Smooth muscle cell (in vitro differentiated cells): Measurements from ENCODE around the gene IQCH. TPM values are rescaled to one million over a fixed set of nuclear protein-coding genes. Genes with fewer than 3 reads are reported as not detected.
"Not testable (repeated sequence)": the region's sequence is repeated elsewhere in the genome, so short reads cannot be mapped to it uniquely, and the experiment has no call there.

Source experiments
- DNase-seq: peaks from one replicate; lab custom pipeline; 2025; ENCODE audit not compliant: unreplicated experiment; lab: John Stamatoyannopoulos, UW
- H2AFZ ChIP-seq: fragments of 200-600 bp; sonication (generic); 2 replicates; pipeline ENCODE4 v1.6.0; 2016; ENCODE audit warnings: antibody characterized with exemption, low read depth, mild to moderate bottlenecking
- H3F3A ChIP-seq: fragments of 200-600 bp; sonication (generic); 2 replicates; pipeline ENCODE4 v1.6.0; 2017; ENCODE audit warnings: antibody characterized with exemption, low read depth
- H3K27ac ChIP-seq: fragments of 200-600 bp; sonication (generic); 2 replicates; pipeline ENCODE4 v1.5.1; 2016; ENCODE audit warnings: low read depth, mild to moderate bottlenecking
- H3K27me3 ChIP-seq: fragments of 200-600 bp; sonication (generic); 2 replicates; pipeline ENCODE4 v1.6.1; 2016; ENCODE audit warnings: low read depth, mild to moderate bottlenecking
- H3K36me3 ChIP-seq: fragments of 200-600 bp; sonication (generic); 2 replicates; pipeline ENCODE4 v1.5.1; 2016; ENCODE audit warnings: low read depth
- H3K4me1 ChIP-seq: fragments of 200-600 bp; sonication (generic); 2 replicates; pipeline ENCODE4 v1.5.1; 2016; ENCODE audit warnings: low read depth
- H3K4me2 ChIP-seq: fragments of 200-600 bp; sonication (generic); 2 replicates; pipeline ENCODE4 v1.6.0; 2016; ENCODE audit warnings: mild to moderate bottlenecking
- H3K4me3 ChIP-seq: fragments of 200-600 bp; sonication (generic); 2 replicates; pipeline ENCODE4 v1.5.1; 2016; ENCODE audit warnings: mild to moderate bottlenecking
- H3K79me2 ChIP-seq: fragments of 200-600 bp; sonication (generic); 2 replicates; pipeline ENCODE4 v1.6.0; 2016; ENCODE audit warnings: low read depth, mild to moderate bottlenecking
- H3K9ac ChIP-seq: fragments of 200-600 bp; sonication (generic); 2 replicates; pipeline ENCODE4 v1.6.0; 2016; ENCODE audit warnings: low read depth
- H3K9me3 ChIP-seq: fragments of 200-600 bp; sonication (generic); replicated peaks from 2 replicates; pipeline ENCODE4 v1.5.1; 2016; ENCODE audit warnings: low read depth
- H4K20me1 ChIP-seq: fragments of 200-600 bp; sonication (generic); 2 replicates; pipeline ENCODE4 v1.6.0; 2016; ENCODE audit warnings: low read depth
- WGBS: methylation state at CpG from one replicate; pipeline ENCODE4 v1.1.7; 2016; ENCODE audit warnings: low lambda C conversion rate; 5-methylcytosine and 5-hydroxymethylcytosine counted together
- polyA plus RNA-seq: library from polyadenylated mRNA; unstranded; fragments of >200 nt; fragmentation: Nextera tagmentation; extraction: Ambion mirVana; gene quantifications from 2 replicates; pipeline ENCODE4 v1.2.1, GENCODE V29; 2016
- total RNA-seq: library from RNA; depleted of rRNA; stranded (reverse); fragments of >200 nt; gene quantifications from 2 replicates; pipeline ENCODE4 v1.2.3, GENCODE V29; 2014
- TF ChIP-seq, protein P1 (sequence below): fragments of 200-600 bp; sonication (generic); IDR thresholded peaks from 2 replicates; pipeline ENCODE4 v1.5.1; 2017; ENCODE audit warnings: borderline replicate concordance, mild to moderate bottlenecking, antibody characterized with exemption; ENCODE audit not compliant: insufficient read depth, poor library complexity, severe bottlenecking

The IQCH gene
- total and polyA plus RNA-seq, 2 experiments from 2014 or later: 0.86 to 2.9 TPM

DNA sequence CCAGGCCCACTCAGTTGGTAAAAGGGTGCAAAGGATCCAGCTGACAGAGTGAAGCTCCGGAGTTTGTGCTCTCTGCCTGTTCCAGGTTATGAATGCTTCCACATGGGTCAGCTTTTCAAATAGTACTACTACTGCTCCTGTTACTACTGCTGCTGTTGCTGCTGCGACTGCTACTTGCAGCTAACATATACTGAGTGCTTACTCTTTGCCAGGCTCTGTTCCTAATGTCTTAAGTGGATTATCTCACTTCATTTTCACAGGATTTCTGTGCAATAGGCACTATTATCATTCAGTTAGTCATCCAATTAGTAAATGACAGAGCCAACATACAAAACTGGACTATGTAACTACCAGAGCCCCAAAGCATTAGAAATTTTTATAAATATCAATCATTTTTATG is 106.5 kb downstream of the IQCH start:
- TF ChIP-seq, protein P1, sequence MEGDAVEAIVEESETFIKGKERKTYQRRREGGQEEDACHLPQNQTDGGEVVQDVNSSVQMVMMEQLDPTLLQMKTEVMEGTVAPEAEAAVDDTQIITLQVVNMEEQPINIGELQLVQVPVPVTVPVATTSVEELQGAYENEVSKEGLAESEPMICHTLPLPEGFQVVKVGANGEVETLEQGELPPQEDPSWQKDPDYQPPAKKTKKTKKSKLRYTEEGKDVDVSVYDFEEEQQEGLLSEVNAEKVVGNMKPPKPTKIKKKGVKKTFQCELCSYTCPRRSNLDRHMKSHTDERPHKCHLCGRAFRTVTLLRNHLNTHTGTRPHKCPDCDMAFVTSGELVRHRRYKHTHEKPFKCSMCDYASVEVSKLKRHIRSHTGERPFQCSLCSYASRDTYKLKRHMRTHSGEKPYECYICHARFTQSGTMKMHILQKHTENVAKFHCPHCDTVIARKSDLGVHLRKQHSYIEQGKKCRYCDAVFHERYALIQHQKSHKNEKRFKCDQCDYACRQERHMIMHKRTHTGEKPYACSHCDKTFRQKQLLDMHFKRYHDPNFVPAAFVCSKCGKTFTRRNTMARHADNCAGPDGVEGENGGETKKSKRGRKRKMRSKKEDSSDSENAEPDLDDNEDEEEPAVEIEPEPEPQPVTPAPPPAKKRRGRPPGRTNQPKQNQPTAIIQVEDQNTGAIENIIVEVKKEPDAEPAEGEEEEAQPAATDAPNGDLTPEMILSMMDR: no peak
- no peak for DNase-seq
- H3K9me3 ChIP-seq: no peaks in the 10 kb centered on the region
- no peak overlapping the region for H3K4me2 ChIP-seq
- H4K20me1 ChIP-seq: no peaks in the 10 kb centered on the region
- H3K9ac ChIP-seq: no peak overlapping the region
- no peaks in the 10 kb centered on the region for H3K79me2 ChIP-seq
- H3K27ac ChIP-seq: no peak overlapping the region
- H2AFZ ChIP-seq: no peak overlapping the region
- WGBS: 93% methylated on average over 2 of the region's 2 CpGs
- H3K4me3 ChIP-seq: no peak overlapping the region
- no peaks in the 10 kb centered on the region for H3K4me1 ChIP-seq
- H3F3A ChIP-seq: no peaks in the 10 kb centered on the region
- no peaks in the 10 kb centered on the region for H3K27me3 ChIP-seq
- no peaks in the 10 kb centered on the region for H3K36me3 ChIP-seq

DNA sequence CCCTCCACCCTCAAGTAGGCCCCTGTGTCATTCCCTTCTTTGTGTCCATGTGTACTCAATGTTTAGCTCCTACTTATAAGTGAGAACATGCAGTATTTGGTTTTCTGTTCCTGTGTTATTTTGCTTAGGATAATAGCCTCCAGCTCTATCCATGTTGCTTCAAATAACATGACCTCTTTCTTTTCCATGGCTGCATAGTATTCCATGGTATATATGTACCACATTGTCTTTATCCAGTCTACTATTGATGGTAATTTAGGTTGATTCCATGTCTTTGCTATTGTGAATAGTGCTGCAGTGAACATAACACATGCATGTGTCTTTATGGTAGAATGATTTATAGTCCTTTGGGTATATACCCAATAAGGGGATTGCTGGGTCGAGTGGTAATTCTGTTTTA is 109.1 kb downstream of the IQCH start:
- H4K20me1 ChIP-seq, H3K4me1 ChIP-seq, H3K9ac ChIP-seq, H3K4me2 ChIP-seq, H3K27me3 ChIP-seq, H3K27ac ChIP-seq, H3K79me2 ChIP-seq, H3K9me3 ChIP-seq, H3K36me3 ChIP-seq, H2AFZ ChIP-seq, H3F3A ChIP-seq, DNase-seq, H3K4me3 ChIP-seq: not testable (repeated sequence)
- WGBS: 38% methylated on average over 1 of the region's 1 CpG

DNA sequence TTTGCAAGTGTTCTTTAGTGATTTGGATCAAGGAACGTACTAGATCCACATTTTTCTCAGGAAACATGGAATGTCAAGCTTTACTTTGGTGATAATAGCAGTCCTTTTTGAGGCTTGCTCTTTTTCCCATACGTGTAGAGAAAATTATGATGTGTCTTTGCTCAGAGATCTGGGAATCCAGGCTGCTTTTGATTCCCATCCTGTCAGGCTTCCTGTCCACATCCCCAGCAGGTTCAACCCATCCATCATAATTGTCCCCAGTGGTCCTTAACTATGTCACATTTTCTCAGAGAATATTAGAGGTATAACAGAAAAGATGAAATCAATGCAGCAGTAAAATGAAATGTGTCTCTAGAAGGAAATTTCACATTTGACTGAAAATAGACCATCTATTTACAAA is 111.4 kb downstream of the IQCH start:
- H2AFZ ChIP-seq: no peak overlapping the region
- no peak overlapping the region for H3K27ac ChIP-seq
- H3K36me3 ChIP-seq: no peaks in the 10 kb centered on the region
- TF ChIP-seq, protein P1: no peak
- no peak overlapping the region for H3K4me2 ChIP-seq
- H3F3A ChIP-seq: no peaks in the 10 kb centered on the region
- no peaks in the 10 kb centered on the region for H3K4me1 ChIP-seq
- 82% methylated on average over 2 of the region's 2 CpGs for whole genome bisulfite sequencing
- H3K27me3 ChIP-seq: peaks cover 17% of the 10 kb centered on the region
- H3K9ac ChIP-seq: no peak overlapping the region
- no peak for DNase-seq
- no peak overlapping the region for H3K4me3 ChIP-seq
- H3K79me2 ChIP-seq: no peaks in the 10 kb centered on the region
- no peaks in the 10 kb centered on the region for H4K20me1 ChIP-seq
- H3K9me3 ChIP-seq: no peaks in the 10 kb centered on the region

DNA sequence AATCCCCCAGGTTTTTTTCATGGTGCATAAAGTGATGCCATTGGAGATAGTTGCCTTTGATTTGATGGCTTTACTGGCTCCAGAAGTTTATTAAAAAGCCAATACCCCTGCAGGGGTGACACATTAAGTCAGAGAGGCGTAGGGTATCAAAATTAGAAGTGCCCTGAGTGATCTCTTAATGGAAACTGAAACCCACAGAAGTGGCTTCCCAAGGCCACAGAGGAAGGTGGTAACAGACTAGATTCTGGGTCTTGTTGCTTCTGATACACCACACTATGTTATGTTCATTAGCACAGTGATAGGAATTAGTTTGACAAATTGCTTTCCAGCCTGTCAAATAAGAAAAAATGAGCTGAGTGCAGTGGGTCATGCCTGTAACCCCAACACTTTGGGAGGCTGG is 112.3 kb downstream of the IQCH start:
- Histone ChIP-seq H3K9ac (no peak overlapping the region), H4K20me1 (no peaks in the 10 kb centered on the region), H3F3A (no peaks in the 10 kb centered on the region), H3K27ac (no peak overlapping the region), H3K4me1 (no peaks in the 10 kb centered on the region), H3K4me2 (no peak overlapping the region), H2AFZ (no peak overlapping the region), H3K4me3 (no peak overlapping the region), H3K79me2 (no peaks in the 10 kb centered on the region), H3K9me3 (no peaks in the 10 kb centered on the region), H3K36me3 (no peaks in the 10 kb centered on the region), H3K27me3 (peaks cover 17% of the 10 kb centered on the region)
- 96% methylated on average over 1 of the region's 1 CpG for WGBS
- no peak for DNase-seq
- TF ChIP-seq, protein P1: no peak
